Measurements from ENCODE around the gene NFKBIB.
"Not testable (repeated sequence)": the region's sequence is repeated elsewhere in the genome, so short reads cannot be mapped to it uniquely, and the experiment has no call there.

The NFKBIB gene

GRCh38 chr19:38875656-38876395 is 23.9 kb upstream of the NFKBIB start:
- DNase-seq: no peak

GRCh38 chr19:38877781-38878574 is 21.8 kb upstream of the NFKBIB start, which contains the start of gene RINL:
Gene RINL, minus strand, starts transcription at chr19:38878275. Its CDS starts 1,533 bp downstream, at chr19:38876742.
- peak; percentile 82 for DNase-seq

- no peak for DNase-seq
Measured at GRCh38 chr19:38878575-38879399, 21.0 kb upstream of the NFKBIB start.

- DNase-seq: no peak
Measured at GRCh38 chr19:38879400-38879751, 20.4 kb upstream of the NFKBIB start.

- no peak for DNase-seq
Measured at GRCh38 chr19:38880076-38880881, 19.5 kb upstream of the NFKBIB start.

GRCh38 chr19:38880882-38881609 is 18.7 kb upstream of the NFKBIB start:
- DNase-seq: no peak

GRCh38 chr19:38883286-38883685 is 16.5 kb upstream of the NFKBIB start:
- no peak for DNase-seq

GRCh38 chr19:38884691-38885090 is 15.1 kb upstream of the NFKBIB start:
- DNase-seq: not testable (repeated sequence)

- DNase-seq: no peak
Measured at GRCh38 chr19:38888876-38889275, 10.9 kb upstream of the NFKBIB start.

GRCh38 chr19:38889803-38890202 is 10.0 kb upstream of the NFKBIB start:
- no peak for DNase-seq

GRCh38 chr19:38890686-38891085 is 9.1 kb upstream of the NFKBIB start:
- DNase-seq: no peak

GRCh38 chr19:38891771-38892170 is 8.0 kb upstream of the NFKBIB start:
- no peak for DNase-seq

GRCh38 chr19:38892841-38893240 is 6.9 kb upstream of the NFKBIB start:
- no peak for DNase-seq

GRCh38 chr19:38893341-38893771 is 6.4 kb upstream of the NFKBIB start:
- DNase-seq: no peak

- DNase-seq: no peak
Measured at GRCh38 chr19:38894968-38895367, 4.8 kb upstream of the NFKBIB start.

- no peak for DNase-seq
Measured at GRCh38 chr19:38898788-38899446, 852 bp upstream of the NFKBIB start.

- no peak for DNase-seq
Measured at GRCh38 chr19:38900202-38900629, 447 bp downstream of the NFKBIB start.

GRCh38 chr19:38900743-38901190 is 998 bp downstream of the NFKBIB start:
- DNase-seq: no peak

GRCh38 chr19:38901683-38902082 is 1.9 kb downstream of the NFKBIB start:
- no peak for DNase-seq

GRCh38 chr19:38904581-38905539 is 5.1 kb downstream of the NFKBIB start:
- DNase-seq: no peak
